H1 (cell line): Measurements from ENCODE around the gene GMPR2. TPM values are rescaled to one million over a fixed set of nuclear protein-coding genes. Genes with fewer than 3 reads are reported as not detected.

Source experiments
- CTCF ChIA-PET: fragments of 300-600 bp; sonication (Branson Sonifier 250); formaldehyde crosslinking; loops from one replicate; lab custom pipeline; 2021; ENCODE audit not compliant: partially characterized antibody; lab: Charles Lee
- POLR2A ChIA-PET: fragments of 300-600 bp; sonication (Branson Sonifier 250); formaldehyde crosslinking; loops from one replicate; lab custom pipeline; 2021; ENCODE audit warnings: inconsistent platforms; ENCODE audit not compliant: partially characterized antibody; lab: Charles Lee
- DNase-seq, 2 experiments: peaks; one replicate each; pipeline versions ENCODE4 v3.0.0 to v3.0.0-alpha.2; 2010 to 2022; ENCODE audit warnings: low spot score in 2 of 2, low read depth in 1 of 2, mixed read lengths in 1 of 2
- FAIRE-seq: peaks from 2 replicates; lab custom pipeline; 2011; peaks lifted over from hg19 to GRCh38; lab: Jason Lieb, UNC
- H2AFZ ChIP-seq: 2 replicates; pipeline ENCODE4 v1.8.1; 2012; ENCODE audit warnings: low read length, inconsistent platforms
- H2AK5ac ChIP-seq: 2 replicates; pipeline ENCODE4 v1.6.1; 2013; ENCODE audit warnings: low read depth, low read length
- H2BK120ac ChIP-seq: replicated peaks from 2 replicates; pipeline ENCODE3; 2013; ENCODE audit warnings: low read depth, low read length, inconsistent platforms
- H2BK12ac ChIP-seq: 2 replicates; pipeline ENCODE4 v1.6.1; 2013; ENCODE audit warnings: low read depth, low read length
- H2BK15ac ChIP-seq: 2 replicates; pipeline ENCODE4 v1.6.1; 2013; ENCODE audit warnings: low read length
- H2BK20ac ChIP-seq: 2 replicates; pipeline ENCODE4 v1.6.1; 2013; ENCODE audit warnings: low read length
- H2BK5ac ChIP-seq: 2 replicates; pipeline ENCODE4 v1.6.1; 2013; ENCODE audit warnings: low read depth, low read length
- H3K14ac ChIP-seq: 2 replicates; pipeline ENCODE4 v1.6.1; 2013; ENCODE audit warnings: inconsistent platforms; ENCODE audit not compliant: insufficient read length
- H3K18ac ChIP-seq: 2 replicates; pipeline ENCODE4 v1.6.1; 2013; ENCODE audit warnings: low read length; ENCODE audit errors: extremely low read depth
- H3K23ac ChIP-seq: 2 replicates; pipeline ENCODE4 v1.6.1; 2013; ENCODE audit warnings: inconsistent platforms; ENCODE audit not compliant: insufficient read length
- H3K23me2 ChIP-seq: 2 replicates; pipeline ENCODE4 v1.6.1; 2013; ENCODE audit warnings: low read depth, low read length
- H3K27ac ChIP-seq: 2 replicates; pipeline ENCODE4 v1.6.1; 2011; ENCODE audit warnings: low read depth, low read length, inconsistent platforms
- H3K27me3 ChIP-seq, 4 experiments: replicated peaks in 1 of 4; 1 replicate in 1 of 4; 2 replicates in 3 of 4; pipeline versions ENCODE4 v1.6.1 to v1.8.1; 2011 to 2013; ENCODE audit warnings: low read length in 3 of 4, mild to moderate bottlenecking in 3 of 4, inconsistent platforms in 2 of 4, mixed read lengths in 2 of 4, moderate library complexity in 1 of 4; ENCODE audit not compliant: control insufficient read depth in 3 of 4, insufficient read depth in 3 of 4; ENCODE audit errors: extremely low read depth in 1 of 4
- H3K36me3 ChIP-seq, 4 experiments: 2 replicates each; pipeline versions ENCODE4 v1.6.1 to v1.8.1; 2011 to 2013; ENCODE audit warnings: mild to moderate bottlenecking in 4 of 4, low read length in 3 of 4, moderate library complexity in 2 of 4, control low read depth in 1 of 4, inconsistent platforms in 1 of 4; ENCODE audit not compliant: insufficient read depth in 4 of 4, control insufficient read depth in 2 of 4
- H3K4ac ChIP-seq: replicated peaks from 2 replicates; pipeline ENCODE3; 2013; ENCODE audit warnings: low read length, low read depth, mixed read lengths, inconsistent platforms; ENCODE audit not compliant: insufficient read length
- H3K4me1 ChIP-seq, 4 experiments: replicated peaks in 1 of 4; 1 replicate in 1 of 4; 2 replicates in 3 of 4; pipeline versions ENCODE4 v1.6.1 to v1.8.1; 2011 to 2013; ENCODE audit warnings: low read length in 3 of 4, inconsistent platforms in 2 of 4, mixed read lengths in 1 of 4; ENCODE audit not compliant: insufficient read depth in 4 of 4, control insufficient read depth in 3 of 4
- H3K4me2 ChIP-seq, 2 experiments: 2 replicates each; pipeline versions ENCODE4 v1.6.1 to v1.8.1; 2011 to 2013; ENCODE audit warnings: low read depth in 2 of 2, low read length in 2 of 2, control low read depth in 1 of 2, inconsistent platforms in 1 of 2, mild to moderate bottlenecking in 1 of 2; ENCODE audit not compliant: insufficient read depth in 1 of 2
- H3K4me3 ChIP-seq, 4 experiments: fragments of 200-600, 300-600 bp in 1 of 4; sonication (generic), shearing (Covaris generic), sonication (Bioruptor Twin) in 1 of 4; 2 replicates each; pipeline versions ENCODE4 v1.5.1 to v1.8.1; 2011 to 2016; ENCODE audit warnings: low read length in 4 of 4, low read depth in 3 of 4, control low read depth in 2 of 4, inconsistent platforms in 2 of 4, mild to moderate bottlenecking in 2 of 4, mixed read lengths in 1 of 4, moderate library complexity in 1 of 4; ENCODE audit not compliant: insufficient read depth in 2 of 4; ENCODE audit errors: extremely low read depth in 1 of 4
- H3K56ac ChIP-seq: replicated peaks from 2 replicates; pipeline ENCODE3; 2013; ENCODE audit warnings: low read depth, mild to moderate bottlenecking, mixed read lengths, low read length, inconsistent platforms; ENCODE audit not compliant: insufficient read length
- H3K79me1 ChIP-seq: 2 replicates; pipeline ENCODE4 v1.6.1; 2013; ENCODE audit warnings: low read depth, low read length, control low read depth
- H3K79me2 ChIP-seq, 2 experiments: 2 replicates each; pipeline versions ENCODE4 v1.6.1 to v1.8.1; 2012 to 2013; ENCODE audit warnings: low read length in 2 of 2, mild to moderate bottlenecking in 2 of 2, inconsistent platforms in 1 of 2; ENCODE audit not compliant: insufficient read depth in 2 of 2, control insufficient read depth in 1 of 2
- H3K9ac ChIP-seq, 4 experiments: replicated peaks in 1 of 4; 1 replicate in 1 of 4; 2 replicates in 3 of 4; pipeline versions ENCODE4 v1.6.1 to v1.8.1; 2011 to 2013; ENCODE audit warnings: low read depth in 3 of 4, low read length in 3 of 4, control low read depth in 2 of 4, mild to moderate bottlenecking in 2 of 4, moderate library complexity in 2 of 4, inconsistent platforms in 1 of 4; ENCODE audit errors: extremely low read depth in 1 of 4
- H3K9me3 ChIP-seq, 2 experiments: 2 replicates each; pipeline versions ENCODE4 v1.6.1 to v1.8.1; 2012 to 2013; ENCODE audit warnings: mild to moderate bottlenecking in 2 of 2, moderate library complexity in 2 of 2, control low read depth in 1 of 2, inconsistent platforms in 1 of 2, low read depth in 1 of 2, low read length in 1 of 2, mixed read lengths in 1 of 2; ENCODE audit not compliant: insufficient read depth in 2 of 2
- H4K20me1 ChIP-seq, 2 experiments: replicated peaks in 1 of 2; 2 replicates each; pipeline versions ENCODE3 to v1.8.1; 2011 to 2013; ENCODE audit warnings: inconsistent platforms in 2 of 2, low read length in 2 of 2, mild to moderate bottlenecking in 1 of 2; ENCODE audit not compliant: insufficient read depth in 2 of 2, control insufficient read depth in 1 of 2
- H4K5ac ChIP-seq: 2 replicates; pipeline ENCODE4 v1.6.1; 2013; ENCODE audit warnings: low read length, low read depth, mixed read lengths, inconsistent platforms; ENCODE audit not compliant: insufficient read length
- H4K8ac ChIP-seq: 2 replicates; pipeline ENCODE4 v1.8.0; 2013; ENCODE audit warnings: mild to moderate bottlenecking, moderate library complexity, low read length, inconsistent platforms; ENCODE audit not compliant: insufficient read depth; ENCODE audit errors: extremely low read depth
- H4K91ac ChIP-seq: replicated peaks from 2 replicates; pipeline ENCODE3; 2013; ENCODE audit warnings: low read length, mixed read lengths, inconsistent platforms; ENCODE audit not compliant: insufficient read length
- ASH2L ChIP-seq: fragments of 200-600, 300-600 bp; sonication (generic); IDR thresholded peaks from one replicate; pipeline ENCODE4 v1.7.1; 2017; ENCODE audit warnings: low read length
- ATF2 ChIP-seq: IDR thresholded peaks from 2 replicates; pipeline ENCODE4 v1.6.1; 2012; ENCODE audit warnings: low read length, inconsistent platforms
- BRCA1 ChIP-seq: IDR thresholded peaks from 2 replicates; pipeline ENCODE4 v1.6.1; 2012; ENCODE audit warnings: low read depth, low read length, improper control_type of control experiment
- EP300 ChIP-seq, 2 experiments: IDR thresholded peaks; 1 replicate in 1 of 2; 2 replicates in 1 of 2; pipeline ENCODE4 v1.6.1; 2011 to 2012; ENCODE audit warnings: low read depth in 2 of 2, low read length in 2 of 2, mild to moderate bottlenecking in 2 of 2, borderline replicate concordance in 1 of 2, inconsistent platforms in 1 of 2, moderate library complexity in 1 of 2
- GTF2F1 ChIP-seq: IDR thresholded peaks from 2 replicates; pipeline ENCODE4 v1.6.1; 2012; ENCODE audit warnings: low read depth, low read length, improper control_type of control experiment, borderline replicate concordance
- KDM5A ChIP-seq: fragments of 200-600 bp; IDR thresholded peaks from 2 replicates; pipeline ENCODE4 v1.7.1; 2012; ENCODE audit warnings: mild to moderate bottlenecking, low read length, inconsistent platforms, mixed read lengths
- NANOG ChIP-seq: IDR thresholded peaks from 2 replicates; pipeline ENCODE4 v1.6.1; 2011; ENCODE audit warnings: low read length, low read depth, mild to moderate bottlenecking, inconsistent platforms; ENCODE audit not compliant: insufficient read depth, poor library complexity, severe bottlenecking
- SP2 ChIP-seq: IDR thresholded peaks from 2 replicates; pipeline ENCODE4 v1.6.1; 2012; ENCODE audit warnings: mild to moderate bottlenecking, low read length, inconsistent platforms
- TCF12 ChIP-seq: IDR thresholded peaks from 2 replicates; pipeline ENCODE4 v1.6.1; 2011; ENCODE audit warnings: low read depth, mild to moderate bottlenecking, low read length
- USF2 ChIP-seq: IDR thresholded peaks from 2 replicates; pipeline ENCODE4 v1.6.1; 2011; ENCODE audit warnings: low read length, improper control_type of control experiment
- YY1 ChIP-seq: IDR thresholded peaks from 2 replicates; pipeline ENCODE4 v1.6.1; 2011; ENCODE audit warnings: low read depth, mild to moderate bottlenecking, low read length
- WGBS, 2 experiments: shearing (Covaris generic) in 1 of 2; methylation state at CpG; one replicate each; pipeline versions ENCODE4 v1.1.6 to v1.1.7; 2013 to 2015; ENCODE audit warnings: low lambda C conversion rate in 2 of 2, mixed read lengths in 2 of 2, inconsistent platforms in 1 of 2, low coverage in 1 of 2, missing lambda C conversion rate in 1 of 2; ENCODE audit not compliant: insufficient replicate concordance in 2 of 2, insufficient coverage in 1 of 2, insufficient read length in 1 of 2; ENCODE audit errors: extremely low coverage in 1 of 2, missing lambda C conversion rate in 1 of 2; 5-methylcytosine and 5-hydroxymethylcytosine counted together
- polyA plus RNA-seq, 7 experiments: library from polyadenylated mRNA; depleted of rRNA in 3 of 7; stranded (reverse) in 5 of 7; unstranded in 2 of 7; fragments of >200 nt in 5 of 7; fragments of 200-250 nt in 2 of 7; gene quantifications; 1 replicate in 5 of 7; 2 replicates in 1 of 7; 4 replicates in 1 of 7; pipeline versions ENCODE4 v1.2.1 to v1.2.3, GENCODE V29; 2011 to 2013; ENCODE audit warnings: missing spikeins in 2 of 7, mixed read lengths in 2 of 7
- total RNA-seq: library from RNA; stranded (reverse); fragmentation: NEBNext Ultra II Directional; extraction: Animal tissue kit (Norgen Biotek cat#: 25700); gene quantifications from 2 replicates; pipeline ENCODE4 v1.2.1, GENCODE V29; 2021

Gene GMPR2
- total and polyA plus RNA-seq, 2 of the 8 experiments (the other 6 are each of a cell fraction or from before 2014, with no cell fraction given): 61.6 to 85.3 TPM

GRCh38 chr14:24219080-24219479 lies 13.6 kb upstream of the GMPR2 start:
- Histone ChIP-seq H4K20me1 (peaks cover 0 to 1% of the 10 kb centered on the region in 2 experiments), H2AK5ac (no peak overlapping the region), H3K27ac (no peak overlapping the region), H3K23me2 (peaks cover 3% of the 10 kb centered on the region), H2BK5ac (no peak overlapping the region), H4K91ac (no peak overlapping the region), H3K79me2 (peaks cover 0 to 26% of the 10 kb centered on the region in 2 experiments; a peak in 2 of 4 replicates), H4K5ac (no peak overlapping the region), H2BK120ac (no peak overlapping the region), H3K36me3 (peaks cover 0 to 6% (median 4%) of the 10 kb centered on the region in 4 experiments; a peak in 4 of 8 replicates), H3K9ac (no peak overlapping the region), H3K4me2 (no peak overlapping the region), H3K4me3 (no peak overlapping the region), H3K27me3 (no peaks in the 10 kb centered on the region), H2BK20ac (no peak overlapping the region), H3K14ac (no peak overlapping the region), H3K9me3 (no peaks in the 10 kb centered on the region), H4K8ac (no peak overlapping the region), H2AFZ (no peak overlapping the region), H2BK15ac (no peak overlapping the region), H3K4me1 (peaks cover 0 to under 1% (median 0%) of the 10 kb centered on the region in 4 experiments; a peak in 1 of 7 replicates), H3K23ac (no peak overlapping the region), H2BK12ac (no peak overlapping the region), H3K18ac (no peak overlapping the region), H3K4ac (no peak overlapping the region), H3K56ac (no peak overlapping the region), H3K79me1 (no peaks in the 10 kb centered on the region)
- 87% methylated on average over 3 of the region's 4 CpGs; no CpG with 5 or more reads in 1 of the 2 experiments for WGBS, 2 experiments
- FAIRE-seq: no peak
- DNase-seq: no peak
- CTCF ChIA-PET: interaction anchor here (0.7 to 5.0 kb wide), 4 partner anchors 12 to 78 kb away, joined by 3 to 16 read pairs (median 4); partner anchors contain the start of gene IRF9
- POLR2A ChIA-PET: interaction anchor here (1.0 to 1.2 kb wide), 3 partner anchors 9 to 18 kb away, joined by 3 to 4 read pairs (median 3); no protein-coding TSS in a partner anchor
- TF ChIP-seq TCF12 (no peak), ASH2L (no peak), KDM5A (no peak), USF2 (no peak), SP2 (no peak), ATF2 (no peak), NANOG (no peak), EP300 (IDR thresholded peaks at IDR 0.05; ENCODE audit: borderline replicate concordance in 1 of 2, low read depth in 2 of 2, low read length in 2 of 2) (no peak), YY1 (no peak), BRCA1 (no peak), GTF2F1 (no peak)
